Natural killer cell (primary cell): ENCODE data around the gene CTAGE1. TPM values are rescaled to one million over a fixed set of nuclear protein-coding genes. Genes with fewer than 3 reads are reported as not detected.

Experiments
- ATAC-seq, 3 donors: fragments of 150-1000 bp in 2 of 3; fragments of 200-7000 bp in 1 of 3; cut with Tn5 transposase; 1 replicate in 1 of 3; 2 replicates in 2 of 3; pipeline ENCODE4 v1.10.0; 2021; ENCODE audit warnings: mild to moderate bottlenecking in 2 of 3, moderate library complexity in 2 of 3
- DNase-seq, 2 donors: peaks; one replicate each; pipeline versions ENCODE4 v3.0.0 to v3.0.0-alpha.2; 2013 to 2021; ENCODE audit warnings: mixed read lengths in 1 of 2
- H3K27ac ChIP-seq: one replicate; pipeline ENCODE4 v1.5.1; 2013; ENCODE audit warnings: mild to moderate bottlenecking, low read length
- H3K27me3 ChIP-seq: one replicate; pipeline ENCODE4 v1.6.1; 2013; ENCODE audit warnings: low read length; ENCODE audit not compliant: control insufficient read depth, insufficient read depth
- H3K36me3 ChIP-seq: one replicate; pipeline ENCODE4 v1.6.1; 2013; ENCODE audit warnings: low read length; ENCODE audit not compliant: control insufficient read depth, insufficient read depth
- H3K4me1 ChIP-seq: one replicate; pipeline ENCODE4 v1.6.1; 2013; ENCODE audit warnings: low read length; ENCODE audit not compliant: control insufficient read depth, insufficient read depth
- H3K4me3 ChIP-seq: one replicate; pipeline ENCODE4 v1.5.1; 2013; ENCODE audit warnings: low read length
- H3K9me3 ChIP-seq: one replicate; pipeline ENCODE4 v1.6.1; 2013; ENCODE audit warnings: low read length; ENCODE audit not compliant: control insufficient read depth, insufficient read depth
- H3K27ac Mint-ChIP-seq, 2 donors: one replicate each; pipeline ENCODE4 v1.8.0; 2022; ENCODE audit warnings: mild to moderate bottlenecking in 2 of 2, mixed read lengths in 2 of 2, moderate library complexity in 1 of 2
- H3K27me3 Mint-ChIP-seq, 2 donors: one replicate each; pipeline ENCODE4 v1.8.0; 2022; ENCODE audit warnings: low read depth in 2 of 2, mixed read lengths in 2 of 2
- H3K36me3 Mint-ChIP-seq: one replicate; pipeline ENCODE4 v1.8.0; 2022; ENCODE audit warnings: mixed read lengths
- H3K4me1 Mint-ChIP-seq, 2 donors: one replicate each; pipeline ENCODE4 v1.8.0; 2022; ENCODE audit warnings: mixed read lengths in 2 of 2
- H3K4me3 Mint-ChIP-seq: one replicate; pipeline ENCODE4 v1.8.0; 2022; ENCODE audit warnings: mild to moderate bottlenecking, moderate library complexity, mixed read lengths
- H3K9me3 Mint-ChIP-seq, 2 donors: one replicate each; pipeline ENCODE4 v1.8.0; 2022; ENCODE audit warnings: mixed read lengths in 2 of 2
- whole genome bisulfite sequencing: methylation state at CpG from one replicate; pipeline ENCODE4 v1.1.7; 2013; ENCODE audit warnings: missing lambda C conversion rate; ENCODE audit not compliant: insufficient coverage; 5-methylcytosine and 5-hydroxymethylcytosine counted together
- intact Hi-C: fragments of 100-400 bp; cut with micrococcal nuclease; formaldehyde crosslinking; loops from one replicate; pipeline ENCODE4 v1.14.2; 2022
- total RNA-seq, 4 donors: library from RNA; stranded (reverse); fragments of 120-200 nt in 1 of 4; gene quantifications; one replicate each; pipeline versions ENCODE4 v1.2.3 to v1.2.4, GENCODE V29; 2013 to 2022
- TF ChIP-seq, protein P1 (sequence below): fragments of 200-600 bp; IDR thresholded peaks from one replicate; pipeline ENCODE4 v1.8.0; 2022; ENCODE audit warnings: antibody characterized with exemption

The CTAGE1 gene
- total RNA-seq, 3 donors from 2014 or later (not counting 1 experiment from before 2014, with no cell fraction given) = not detected

DNA sequence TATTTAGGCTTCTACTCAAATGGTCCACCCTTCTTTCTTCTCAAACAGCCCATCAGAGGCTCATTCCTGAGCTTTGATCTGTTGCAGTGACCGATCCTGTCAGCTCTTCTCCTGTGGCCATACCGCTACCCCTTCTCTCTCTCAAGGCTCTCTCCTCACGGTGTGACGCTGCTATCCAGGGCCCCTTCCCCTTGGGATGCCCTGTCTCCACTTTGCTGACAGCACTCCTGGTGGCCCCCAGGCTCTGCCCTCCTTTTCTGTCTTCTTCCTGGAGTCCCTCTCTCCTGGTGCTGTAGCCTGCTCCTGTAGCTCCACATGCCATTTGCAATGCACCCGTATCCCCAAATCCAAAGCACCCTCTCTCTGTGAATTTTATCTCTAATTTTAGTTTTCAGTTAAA is 45.4 kb upstream of the CTAGE1 start:
- H3K36me3 Mint-ChIP-seq = peaks cover 8% of the 10 kb centered on the region
- H3K9me3 ChIP-seq = no peaks in the 10 kb centered on the region
- peaks cover 32 to 34% of the 10 kb centered on the region in 2 donors for H3K4me1 Mint-ChIP-seq
- no peaks in the 10 kb centered on the region for H3K36me3 ChIP-seq
- intact Hi-C loops = no loop called here
- H3K27me3 Mint-ChIP-seq = peaks cover 15 to 25% of the 10 kb centered on the region in 2 donors
- TF ChIP-seq, protein P1, sequence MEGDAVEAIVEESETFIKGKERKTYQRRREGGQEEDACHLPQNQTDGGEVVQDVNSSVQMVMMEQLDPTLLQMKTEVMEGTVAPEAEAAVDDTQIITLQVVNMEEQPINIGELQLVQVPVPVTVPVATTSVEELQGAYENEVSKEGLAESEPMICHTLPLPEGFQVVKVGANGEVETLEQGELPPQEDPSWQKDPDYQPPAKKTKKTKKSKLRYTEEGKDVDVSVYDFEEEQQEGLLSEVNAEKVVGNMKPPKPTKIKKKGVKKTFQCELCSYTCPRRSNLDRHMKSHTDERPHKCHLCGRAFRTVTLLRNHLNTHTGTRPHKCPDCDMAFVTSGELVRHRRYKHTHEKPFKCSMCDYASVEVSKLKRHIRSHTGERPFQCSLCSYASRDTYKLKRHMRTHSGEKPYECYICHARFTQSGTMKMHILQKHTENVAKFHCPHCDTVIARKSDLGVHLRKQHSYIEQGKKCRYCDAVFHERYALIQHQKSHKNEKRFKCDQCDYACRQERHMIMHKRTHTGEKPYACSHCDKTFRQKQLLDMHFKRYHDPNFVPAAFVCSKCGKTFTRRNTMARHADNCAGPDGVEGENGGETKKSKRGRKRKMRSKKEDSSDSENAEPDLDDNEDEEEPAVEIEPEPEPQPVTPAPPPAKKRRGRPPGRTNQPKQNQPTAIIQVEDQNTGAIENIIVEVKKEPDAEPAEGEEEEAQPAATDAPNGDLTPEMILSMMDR = no peak
- no peak overlapping the region for H3K27ac Mint-ChIP-seq
- H3K4me1 ChIP-seq = peaks cover 24% of the 10 kb centered on the region
- no peak overlapping the region for H3K4me3 ChIP-seq
- H3K27ac ChIP-seq = no peak overlapping the region
- ATAC-seq (no peak), DNase-seq (no peak)
- H3K9me3 Mint-ChIP-seq = no peaks in the 10 kb centered on the region
- no peak overlapping the region for H3K4me3 Mint-ChIP-seq
- H3K27me3 ChIP-seq = peaks cover 3% of the 10 kb centered on the region
- WGBS = 93% methylated on average over 5 of the region's 5 CpGs

GRCh38 chr18:22459491-22459890 is 41.8 kb upstream of the CTAGE1 start:
- ATAC-seq = no peak
- Mint-ChIP-seq H3K36me3 (peaks cover 2% of the 10 kb centered on the region), H3K9me3 (no peaks in the 10 kb centered on the region), H3K4me1 (peaks cover 2 to 3% of the 10 kb centered on the region in 2 donors), H3K27me3 (peaks cover 16 to 40% of the 10 kb centered on the region in 2 donors), H3K27ac (no peak overlapping the region), H3K4me3 (no peak overlapping the region)
- WGBS = 75% methylated on average over 1 of the region's 2 CpGs
- no peak for DNase-seq
- H3K27me3 ChIP-seq = peaks cover 3% of the 10 kb centered on the region
- intact Hi-C loops = no loop called here
- H3K9me3 ChIP-seq = no peaks in the 10 kb centered on the region
- TF ChIP-seq, protein P1 = no peak
- no peak overlapping the region for H3K4me3 ChIP-seq
- H3K36me3 ChIP-seq = no peaks in the 10 kb centered on the region
- H3K4me1 ChIP-seq = no peaks in the 10 kb centered on the region
- H3K27ac ChIP-seq = no peak overlapping the region

- ATAC-seq (no peak), DNase-seq (no peak)
- no peaks in the 10 kb centered on the region for H3K36me3 Mint-ChIP-seq
- H3K27me3 ChIP-seq = peaks cover 5% of the 10 kb centered on the region
- H3K4me3 Mint-ChIP-seq = no peak overlapping the region
- no peak overlapping the region for H3K27ac ChIP-seq
- H3K27ac Mint-ChIP-seq = no peak overlapping the region
- H3K4me1 ChIP-seq = peaks cover 2% of the 10 kb centered on the region
- H3K9me3 ChIP-seq = no peaks in the 10 kb centered on the region
- H3K27me3 Mint-ChIP-seq = peaks cover 10 to 37% of the 10 kb centered on the region in 2 donors
- intact Hi-C loops = no loop called here
- no peaks in the 10 kb centered on the region for H3K9me3 Mint-ChIP-seq
- no peaks in the 10 kb centered on the region for H3K36me3 ChIP-seq
- TF ChIP-seq, protein P1 = no peak
- no peak overlapping the region for H3K4me3 ChIP-seq
- peaks cover under 1 to 5% of the 10 kb centered on the region in 2 donors for H3K4me1 Mint-ChIP-seq
- WGBS = 89% methylated on average over 7 of the region's 8 CpGs
Measured at GRCh38 chr18:22457524-22457923, 39.8 kb upstream of the CTAGE1 start.

DNA sequence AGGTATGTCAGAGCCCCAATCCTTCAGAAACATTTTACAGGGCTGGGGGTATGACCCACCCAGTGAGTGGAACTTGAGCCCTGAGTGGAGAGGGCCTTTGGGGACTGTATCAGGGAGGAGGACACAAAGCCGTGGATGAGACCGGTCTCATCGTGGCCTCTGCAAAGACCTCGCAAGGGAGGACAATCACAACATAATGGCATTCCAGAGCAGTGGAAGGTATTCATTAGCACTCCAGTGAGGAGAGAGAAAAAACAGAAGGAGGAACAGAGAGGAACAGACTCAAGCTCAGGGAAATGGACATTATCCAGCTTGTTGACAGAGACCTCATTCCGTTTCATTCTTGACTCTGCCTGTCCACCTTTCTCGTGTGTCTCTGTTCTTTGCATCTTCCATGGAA is 38.8 kb upstream of the CTAGE1 start:
- Histone ChIP-seq H3K4me3 (no peak overlapping the region), H3K27me3 (peaks cover 5% of the 10 kb centered on the region), H3K36me3 (no peaks in the 10 kb centered on the region), H3K27ac (no peak overlapping the region), H3K4me1 (peaks cover 8% of the 10 kb centered on the region), H3K9me3 (no peaks in the 10 kb centered on the region)
- ATAC-seq (no peak), DNase-seq (no peak)
- no peaks in the 10 kb centered on the region for H3K9me3 Mint-ChIP-seq
- TF ChIP-seq, protein P1 = no peak
- H3K27me3 Mint-ChIP-seq = peaks cover 10 to 36% of the 10 kb centered on the region in 2 donors
- 96% methylated on average over 6 of the region's 6 CpGs for WGBS
- H3K27ac Mint-ChIP-seq = no peak overlapping the region
- no peaks in the 10 kb centered on the region for H3K36me3 Mint-ChIP-seq
- H3K4me3 Mint-ChIP-seq = no peak overlapping the region
- peaks cover 9% of the 10 kb centered on the region in 2 donors for H3K4me1 Mint-ChIP-seq
- intact Hi-C loops = no loop called here
